Pons (tissue), 1 donor: ENCODE results near the gene DAB1.

Experiments used
- DNase-seq: peaks from one replicate; pipeline ENCODE4 v3.0.0-alpha.2; 2016; ENCODE audit warnings: low spot score

The DAB1 gene

GRCh38 chr1:57218487-57219079, 205.3 kb downstream of the DAB1 start:
- no peak for DNase-seq

GRCh38 chr1:57217905-57218304, 206.0 kb downstream of the DAB1 start:
- no peak for DNase-seq

DNA sequence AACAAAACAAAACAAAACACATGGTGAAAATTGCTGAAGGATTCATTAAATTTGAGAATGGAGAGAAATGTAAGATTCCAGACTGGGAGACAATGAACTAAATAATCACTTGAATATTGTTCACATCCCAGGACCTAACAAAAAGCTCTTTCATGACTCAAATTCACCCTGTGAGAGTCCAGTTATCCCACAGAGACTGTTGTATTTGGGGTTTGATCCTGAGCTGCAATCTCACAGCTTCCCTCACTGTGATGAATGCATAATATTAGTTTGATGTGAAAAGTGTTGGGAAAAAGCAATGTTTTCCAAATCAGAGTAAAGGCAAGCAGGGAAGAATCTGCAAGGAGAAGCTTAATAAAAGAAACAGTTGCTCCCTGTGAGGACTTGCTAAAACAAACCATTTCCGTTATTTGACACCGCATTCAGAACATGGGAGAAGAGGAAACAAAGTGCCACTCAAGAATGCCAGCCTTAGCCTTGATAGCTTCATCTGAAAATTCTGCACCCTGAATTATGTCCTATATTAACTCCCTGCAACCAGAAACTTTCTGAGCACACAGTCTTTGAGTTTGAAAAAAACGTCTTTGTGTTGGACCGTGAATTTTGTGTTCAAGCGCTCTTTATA, 208.8 kb downstream of the DAB1 start:
- DNase-seq = peak; percentile 41

DNA sequence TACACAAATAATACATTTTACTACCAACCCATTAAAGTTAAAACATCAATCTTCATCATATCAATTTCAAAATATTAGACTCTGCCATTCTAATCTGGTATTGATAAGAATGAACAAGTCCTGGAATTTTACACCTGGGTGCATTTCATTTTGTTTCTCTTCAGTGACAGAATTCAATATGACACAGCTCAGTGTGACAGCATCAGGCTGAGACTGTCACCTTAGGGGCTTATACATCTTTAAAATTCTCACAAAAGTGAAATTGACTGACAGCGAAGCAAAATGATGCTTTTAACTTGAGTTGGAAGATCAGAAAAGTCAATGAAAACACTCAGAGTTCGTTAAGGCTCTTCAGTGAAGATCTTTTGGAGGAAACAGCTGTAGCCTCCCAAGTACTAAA, 213.0 kb downstream of the DAB1 start:
- DNase-seq = no peak

DNA sequence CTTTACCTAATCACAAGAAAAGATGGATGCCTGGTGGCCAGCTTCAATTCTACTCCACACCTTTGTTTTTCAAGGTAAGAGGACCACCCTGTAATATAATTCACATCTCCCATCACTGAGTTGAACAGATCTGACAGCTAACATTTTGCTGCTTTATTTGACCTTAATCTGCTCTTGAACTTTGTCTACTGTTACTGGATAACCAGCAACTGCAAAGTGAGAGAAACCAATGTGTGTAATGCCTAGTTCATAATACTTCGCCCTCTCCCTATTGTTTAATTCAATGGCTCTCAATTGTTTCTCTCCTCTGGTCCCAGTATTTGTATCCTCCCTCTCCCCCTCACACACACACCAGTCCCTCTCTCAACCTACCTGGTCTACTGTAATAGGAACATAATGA, 214.4 kb downstream of the DAB1 start:
- DNase-seq = no peak

- no peak for DNase-seq
Observed at GRCh38 chr1:57208741-57209302, 215.0 kb downstream of the DAB1 start.

- no peak for DNase-seq
Observed at GRCh38 chr1:57206038-57206437, 217.8 kb downstream of the DAB1 start.

DNA sequence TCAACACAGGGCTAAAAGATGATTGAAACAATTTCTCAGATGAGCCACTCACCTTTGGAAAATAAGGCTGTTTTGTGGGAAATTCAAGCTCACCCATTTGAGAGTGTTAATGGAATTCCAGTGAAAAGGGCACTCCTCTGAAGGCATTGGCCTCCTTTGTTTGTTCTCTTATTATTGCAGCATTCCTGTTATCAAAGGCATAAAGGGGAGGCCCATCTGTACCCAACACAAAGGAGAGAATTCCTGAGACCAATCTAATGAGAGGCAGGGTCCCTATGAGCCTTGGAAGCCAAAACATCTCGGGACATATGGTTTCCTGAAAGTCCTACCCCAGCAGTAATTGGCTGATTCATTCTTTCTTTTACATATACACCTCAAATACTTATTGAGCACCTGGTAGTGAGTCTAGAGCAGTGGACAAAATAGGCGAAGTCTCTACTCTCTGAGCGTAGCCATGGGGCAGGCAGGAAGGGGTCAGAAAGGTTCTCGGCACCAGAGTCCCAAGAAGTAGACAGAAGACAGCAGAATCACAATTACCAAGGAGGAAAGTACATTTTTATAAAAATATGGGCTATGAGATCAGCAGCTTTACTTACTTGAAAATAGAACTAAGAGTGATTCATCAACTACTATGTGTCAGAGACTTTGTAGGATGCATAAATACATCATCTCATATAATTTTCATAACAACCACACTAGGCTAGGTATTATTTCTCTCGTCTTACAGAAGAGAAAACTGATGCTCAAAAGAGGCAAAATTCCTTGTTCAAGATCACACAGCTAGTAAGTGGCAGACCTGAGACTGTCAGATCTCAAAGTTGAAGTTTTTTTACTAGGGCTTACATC, 218.7 kb downstream of the DAB1 start:
- no peak for DNase-seq

DNA sequence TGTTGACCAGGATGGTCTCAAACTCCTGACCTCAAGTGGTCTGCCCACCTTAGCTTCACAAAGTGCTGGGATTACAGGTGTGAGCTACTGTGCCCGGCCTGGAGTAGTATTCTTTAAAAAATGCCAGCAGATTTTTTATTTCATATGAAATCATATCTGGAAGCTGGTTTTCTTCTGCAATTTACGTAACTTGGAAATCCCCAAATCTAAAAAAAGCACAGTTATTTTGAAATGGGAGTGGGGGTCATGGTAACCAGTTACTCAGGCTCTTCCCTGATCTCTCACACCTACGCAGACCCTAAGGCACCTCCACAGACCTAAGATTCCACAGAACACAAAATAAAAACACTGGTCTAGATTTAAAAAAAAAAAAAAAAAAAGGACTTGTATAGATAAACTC, 219.8 kb downstream of the DAB1 start:
- no peak for DNase-seq

DNA sequence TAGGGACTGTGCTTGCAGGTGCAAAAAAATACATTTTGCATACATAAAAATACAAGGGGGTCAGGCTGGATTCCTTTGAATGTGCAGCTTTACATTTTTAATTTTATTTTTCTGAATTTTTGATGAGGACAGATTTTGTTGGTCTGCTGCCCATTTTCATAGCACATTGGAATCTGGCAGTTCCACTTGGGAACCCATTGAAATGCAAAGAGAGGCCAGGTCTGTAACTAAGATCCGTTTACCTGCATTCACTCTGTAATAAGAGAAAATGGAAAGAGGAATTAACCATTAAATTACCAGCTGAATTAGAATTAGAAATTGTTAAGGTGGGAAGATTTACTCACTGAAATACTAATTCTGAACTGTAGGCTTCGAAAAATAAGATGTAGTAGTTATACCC, 221.6 kb downstream of the DAB1 start:
- no peak for DNase-seq

GRCh38 chr1:57198912-57199311, 224.9 kb downstream of the DAB1 start:
- DNase-seq = no peak

- DNase-seq = no peak
Observed at GRCh38 chr1:57195436-57195941, 228.4 kb downstream of the DAB1 start.

GRCh38 chr1:57192222-57192621, 231.6 kb downstream of the DAB1 start:
- no peak for DNase-seq

GRCh38 chr1:57190898-57191297, 233.0 kb downstream of the DAB1 start:
- no peak for DNase-seq

DNA sequence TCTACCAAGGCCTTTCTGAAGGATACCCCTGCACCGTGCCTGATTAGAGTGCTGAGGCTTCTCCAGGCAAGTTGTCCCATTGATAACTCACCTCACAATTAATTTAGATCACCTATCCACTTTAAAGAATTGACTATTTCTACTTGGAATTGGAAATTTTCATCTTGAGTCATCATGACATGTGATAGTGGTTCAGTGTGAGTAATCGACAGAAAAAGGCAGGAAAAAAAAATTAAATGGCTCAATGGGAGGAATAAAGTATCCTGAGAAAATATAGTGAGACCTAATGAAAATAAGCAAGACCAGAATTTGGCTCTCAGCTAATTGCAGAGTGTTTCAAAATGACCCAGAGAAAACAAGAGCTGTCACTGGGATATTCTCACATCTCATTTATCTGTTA, 235.7 kb downstream of the DAB1 start:
- no peak for DNase-seq

DNA sequence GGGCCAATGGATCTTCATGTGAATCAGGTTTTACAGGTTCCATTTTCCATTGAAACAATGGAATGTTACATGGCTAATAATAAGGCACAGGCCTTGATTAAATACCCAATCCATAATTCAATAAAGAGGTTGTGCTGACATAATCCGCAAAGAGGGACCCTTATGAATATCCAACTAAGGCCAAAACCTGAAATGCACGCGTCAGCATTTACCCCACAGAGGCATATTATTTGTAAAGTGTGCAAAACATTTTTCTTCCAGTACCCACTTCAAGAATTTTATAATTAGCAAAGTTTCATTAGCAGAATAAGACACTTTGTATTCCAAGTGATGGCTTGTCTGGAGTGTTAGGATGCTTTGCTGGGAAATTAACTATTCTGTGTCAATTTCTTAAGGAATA, 237.4 kb downstream of the DAB1 start:
- DNase-seq = no peak

DNA sequence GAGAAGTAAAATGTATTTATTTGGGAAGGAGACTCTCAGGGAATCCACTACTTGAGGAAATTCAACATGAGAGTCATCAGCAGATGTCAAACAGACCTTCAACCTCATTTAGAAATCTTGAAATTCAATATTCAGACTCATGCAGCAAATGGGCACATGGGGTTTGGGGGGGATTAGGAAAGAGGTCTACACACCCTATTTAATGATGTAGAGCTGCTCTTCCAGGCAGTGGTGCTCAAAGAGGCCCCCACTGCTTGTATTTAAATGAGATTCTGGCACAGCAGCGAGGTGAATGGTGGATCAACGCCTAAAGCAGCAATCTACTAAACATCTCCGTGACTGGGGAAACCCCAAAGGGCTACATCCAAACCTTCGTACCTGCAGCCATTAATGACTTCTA, 244.9 kb downstream of the DAB1 start:
- DNase-seq = no peak

DNA sequence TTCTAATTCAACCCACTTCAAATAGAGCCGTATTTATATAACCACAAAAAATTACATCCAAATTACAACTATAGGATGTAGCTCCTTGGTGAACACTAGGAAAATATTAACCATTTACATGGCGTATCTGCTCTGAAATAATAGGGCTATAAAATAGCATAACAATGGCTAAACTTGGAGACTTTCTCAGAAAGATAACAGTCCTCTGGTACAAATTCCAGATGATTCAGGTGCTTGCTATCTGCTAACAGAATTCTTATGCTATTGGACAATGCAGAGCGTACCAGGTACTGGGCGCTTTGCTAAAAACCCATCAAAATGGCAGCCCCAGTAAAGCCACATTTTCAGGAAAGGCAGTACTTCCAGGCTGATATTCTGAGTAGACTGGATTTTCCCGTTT, 248.4 kb downstream of the DAB1 start:
- DNase-seq = no peak

DNA sequence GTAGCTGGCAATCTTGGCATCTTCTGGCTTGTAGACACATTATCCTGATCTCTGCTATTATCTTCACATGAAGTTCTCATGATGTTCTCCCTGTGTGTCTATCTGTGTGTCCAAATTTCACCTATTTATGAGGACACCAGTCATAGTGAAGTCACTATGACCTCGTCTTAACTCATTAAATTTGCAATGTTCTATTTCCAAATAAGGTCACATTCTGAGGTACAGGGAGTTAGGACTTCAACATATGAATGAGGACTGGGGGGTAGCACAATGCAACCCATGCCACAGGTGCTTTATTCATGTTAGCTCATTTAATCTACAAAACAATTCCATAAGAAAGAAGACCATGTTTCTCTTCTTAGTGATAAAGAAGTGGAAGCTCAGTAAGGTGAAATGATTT, 251.8 kb downstream of the DAB1 start:
- DNase-seq = no peak

GRCh38 chr1:57167997-57168396, 255.9 kb downstream of the DAB1 start:
- DNase-seq = no peak

DNA sequence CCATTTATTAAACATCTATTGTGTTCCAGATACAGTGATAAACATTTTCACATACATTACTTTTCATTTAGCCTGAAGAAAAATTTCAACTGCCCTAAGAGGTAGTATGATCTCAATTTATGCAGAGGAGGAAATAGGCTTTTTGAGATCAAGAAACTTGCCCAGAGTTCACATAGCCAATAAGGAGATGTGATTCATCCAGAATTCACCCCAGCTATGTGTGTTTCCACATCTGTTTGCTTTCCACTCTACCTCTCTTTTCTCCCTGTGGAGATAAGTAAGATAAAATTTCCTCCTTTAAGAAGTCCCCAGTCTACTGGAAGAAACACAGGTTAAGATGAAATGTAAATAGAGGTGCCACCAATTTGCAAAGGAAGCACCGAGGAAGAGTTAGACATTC, 258.3 kb downstream of the DAB1 start:
- DNase-seq = no peak

DNA sequence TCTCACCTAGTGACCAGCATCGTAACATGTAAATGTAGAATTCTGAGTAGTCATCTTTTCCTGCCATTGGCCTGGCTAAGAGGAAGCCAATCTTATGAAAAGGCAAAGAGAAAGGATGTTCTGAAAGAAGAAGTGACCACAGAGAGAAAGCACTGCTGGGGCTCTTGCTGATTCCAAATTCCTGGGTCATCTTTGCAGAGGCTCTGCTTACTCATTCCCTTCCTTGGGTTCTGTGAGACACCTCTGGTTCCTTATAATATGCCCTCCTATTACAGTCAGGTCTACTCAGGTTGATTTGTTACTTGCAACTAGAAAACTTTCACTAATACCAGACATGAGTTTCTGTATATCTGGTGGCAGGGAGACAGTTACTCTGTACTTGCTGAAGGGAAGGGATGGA, 259.3 kb downstream of the DAB1 start:
- no peak for DNase-seq

DNA sequence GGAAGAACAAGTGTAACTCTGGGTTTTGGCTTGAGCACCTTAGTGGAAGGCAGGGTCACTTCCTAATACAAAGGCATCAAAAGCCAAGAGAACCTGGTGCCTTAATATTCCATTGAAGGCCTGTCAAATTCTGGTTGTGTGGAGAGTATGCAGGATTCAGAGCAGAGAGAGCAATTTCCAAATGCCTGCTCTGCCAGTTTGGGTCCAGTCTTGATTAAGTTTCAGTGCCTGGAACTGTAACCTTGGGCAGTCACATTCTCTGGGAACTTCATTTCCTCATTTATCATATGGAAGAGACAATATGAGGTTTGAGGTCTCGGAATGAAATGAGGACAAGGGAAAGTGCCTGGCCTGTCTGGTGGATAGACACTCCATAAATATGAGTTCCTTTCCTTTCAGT, 260.1 kb downstream of the DAB1 start:
- no peak for DNase-seq
